Activated CD4-positive, alpha-beta T cell treated with anti-CD3 and anti-CD28 coated beads for 36 hours (primary cell): ENCODE results near the gene AQP7. TPM values are rescaled to one million over a fixed set of nuclear protein-coding genes. Genes with fewer than 3 reads are reported as not detected.
A peak's percentile ranks its signal among the peaks of the same experiment; 100 is the strongest.
"Not testable (repeated sequence)": the region's sequence is repeated elsewhere in the genome, so short reads cannot be mapped to it uniquely, and the experiment has no call there.

Experiments used
- ATAC-seq: fragments of 200-7000 bp; cut with Tn5 transposase; one replicate; pipeline ENCODE4 v1.10.0; 2021; ENCODE audit warnings: mild to moderate bottlenecking, moderate library complexity
- CTCF ChIA-PET: fragments of 350-600 bp; sonication (Branson Sonifier 250); formaldehyde crosslinking; loops from one replicate; lab custom pipeline; 2021; ENCODE audit warnings: antibody characterized with exemption; lab: Charles Lee
- POLR2A ChIA-PET: fragments of 350-600 bp; sonication (Branson Sonifier 250); formaldehyde crosslinking; loops from one replicate; lab custom pipeline; 2021; ENCODE audit warnings: antibody characterized with exemption, inconsistent platforms; lab: Charles Lee
- DNase-seq: peaks from one replicate; pipeline ENCODE4 v3.0.0-alpha.2; 2020
- H3K27ac Mint-ChIP-seq: one replicate; pipeline ENCODE4 v1.8.0; 2021; ENCODE audit warnings: mixed read lengths
- H3K27me3 Mint-ChIP-seq: one replicate; pipeline ENCODE4 v1.8.0; 2021; ENCODE audit warnings: mixed read lengths
- H3K36me3 Mint-ChIP-seq: one replicate; pipeline ENCODE4 v1.8.0; 2021; ENCODE audit warnings: low read depth, mixed read lengths
- H3K4me1 Mint-ChIP-seq: one replicate; pipeline ENCODE4 v1.8.0; 2021; ENCODE audit warnings: mixed read lengths
- H3K4me3 Mint-ChIP-seq: one replicate; pipeline ENCODE4 v1.8.0; 2021; ENCODE audit warnings: mild to moderate bottlenecking, moderate library complexity, mixed read lengths
- H3K9me3 Mint-ChIP-seq: one replicate; pipeline ENCODE4 v1.8.0; 2021; ENCODE audit warnings: low read depth, mixed read lengths
- intact Hi-C, 2 experiments: fragments of 100-400 bp; cut with DNase I in 1 of 2; cut with micrococcal nuclease in 1 of 2; formaldehyde crosslinking; loops; one replicate each; pipeline versions ENCODE4 v1.14.2 to v1.15.1; 2022 to 2024; cut with DNase I, micrococcal nuclease
- total RNA-seq, 2 experiments: library from RNA; stranded (reverse); gene quantifications; one replicate each; pipeline ENCODE4 v1.2.3, GENCODE V29; 2021

The AQP7 gene
- total RNA-seq, 2 experiments from 2014 or later: not detected

DNA sequence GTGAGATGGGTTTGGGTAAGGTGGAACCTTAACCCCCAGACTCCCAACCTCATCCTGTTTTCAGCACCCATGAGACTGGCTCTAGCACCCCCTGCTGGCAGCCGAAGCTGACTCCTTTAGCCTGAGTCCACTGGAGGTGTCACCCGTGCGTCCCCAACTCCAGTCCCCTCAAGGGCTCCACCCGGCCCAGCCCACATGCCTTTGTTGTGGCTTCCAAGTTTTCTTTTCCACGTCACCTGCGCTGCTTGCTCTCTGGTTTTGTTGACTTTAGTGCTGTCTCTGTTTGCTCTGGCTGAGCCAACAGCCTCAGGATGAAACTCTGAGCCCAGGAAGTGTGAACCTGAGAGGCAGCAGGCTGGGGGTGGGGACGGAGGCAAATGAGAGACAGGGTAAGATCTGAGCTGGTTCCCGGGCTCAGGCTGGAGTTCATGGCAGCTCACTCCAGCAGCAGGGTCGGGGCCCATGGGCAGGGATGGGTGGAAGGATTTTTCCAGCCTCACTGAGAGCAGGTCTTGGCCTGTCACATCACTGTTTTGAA lies 13.2 kb upstream of the AQP7 start:
- Mint-ChIP-seq H3K9me3 (no peaks in the 10 kb centered on the region), H3K4me3 (peak overlapping the region; percentile 31), H3K27ac (peak overlapping the region; percentile 95), H3K27me3 (no peaks in the 10 kb centered on the region), H3K36me3 (no peaks in the 10 kb centered on the region), H3K4me1 (peaks cover 41% of the 10 kb centered on the region)
- intact Hi-C loops: loop anchor here (1.0 to 5.0 kb wide), 7 partner anchors 31 to 338 kb away; partner anchors contain the start of gene SMU1 (in 1 of the 2)
- ATAC-seq (peak; percentile 92), DNase-seq (peak; percentile 97)
- CTCF ChIA-PET: interaction anchor here (0.6 to 4.3 kb wide), 36 partner anchors 9 to 1192 kb away, joined by 3 to 34 read pairs (median 4); partner anchors contain the start of genes ANKRD18B, AQP3, NFX1 and NOL6
- POLR2A ChIA-PET: interaction anchor here (1.0 to 1.4 kb wide), 2 partner anchors 58 to 105 kb away, joined by 3 to 5 read pairs; partner anchors contain the start of gene NOL6

DNA sequence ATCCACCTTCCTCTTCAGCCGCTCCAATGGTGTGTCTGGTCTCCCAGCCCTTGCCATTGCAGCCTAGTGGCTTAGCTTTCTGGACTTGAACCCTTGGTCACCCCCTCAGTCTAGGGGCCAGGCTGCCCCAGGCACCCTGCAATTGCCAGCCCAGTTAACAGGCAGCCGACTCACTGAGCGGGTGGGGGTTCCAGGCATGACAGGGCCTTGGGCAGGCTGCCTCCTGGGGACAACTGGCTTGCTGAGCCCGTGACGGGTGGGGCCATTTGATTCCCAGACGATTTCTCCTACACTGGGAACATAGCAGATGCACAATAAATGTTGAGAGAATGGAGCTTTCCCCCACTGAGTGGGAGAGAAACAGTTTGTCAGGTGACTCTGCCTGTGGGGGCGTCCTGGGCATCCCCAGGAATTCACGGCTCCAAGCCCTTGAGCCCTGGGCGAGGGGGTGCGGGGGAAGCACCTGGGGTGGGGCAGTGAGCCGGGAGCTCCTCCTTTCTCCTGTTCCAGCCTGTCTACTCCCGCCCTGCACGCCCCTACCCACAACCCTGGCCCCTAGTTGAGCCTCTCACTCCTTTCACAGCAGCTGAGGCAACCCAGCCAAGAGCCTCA lies 12.6 kb upstream of the AQP7 start:
- no peak for ATAC-seq
- no peaks in the 10 kb centered on the region for H3K27me3 Mint-ChIP-seq
- intact Hi-C loops: loop anchor here (1.0 to 5.0 kb wide), 7 partner anchors 31 to 338 kb away; partner anchors contain the start of gene SMU1 (in 1 of the 2)
- no peak for DNase-seq
- H3K4me3 Mint-ChIP-seq: peak overlapping the region; percentile 31
- H3K9me3 Mint-ChIP-seq: no peaks in the 10 kb centered on the region
- ChIA-PET POLR2A (interaction anchor here (1.0 kb wide), 1 partner anchor 58 kb away, joined by 3 read pairs; the partner anchor contains the start of gene NOL6), CTCF (interaction anchor here (0.8 to 4.3 kb wide), 27 partner anchors 11 to 307 kb away, joined by 3 to 34 read pairs (median 5); partner anchors contain the start of genes ANKRD18B, AQP3, NFX1 and NOL6)
- H3K27ac Mint-ChIP-seq: peak overlapping the region; percentile 95
- no peaks in the 10 kb centered on the region for H3K36me3 Mint-ChIP-seq
- H3K4me1 Mint-ChIP-seq: peaks cover 41% of the 10 kb centered on the region

DNA sequence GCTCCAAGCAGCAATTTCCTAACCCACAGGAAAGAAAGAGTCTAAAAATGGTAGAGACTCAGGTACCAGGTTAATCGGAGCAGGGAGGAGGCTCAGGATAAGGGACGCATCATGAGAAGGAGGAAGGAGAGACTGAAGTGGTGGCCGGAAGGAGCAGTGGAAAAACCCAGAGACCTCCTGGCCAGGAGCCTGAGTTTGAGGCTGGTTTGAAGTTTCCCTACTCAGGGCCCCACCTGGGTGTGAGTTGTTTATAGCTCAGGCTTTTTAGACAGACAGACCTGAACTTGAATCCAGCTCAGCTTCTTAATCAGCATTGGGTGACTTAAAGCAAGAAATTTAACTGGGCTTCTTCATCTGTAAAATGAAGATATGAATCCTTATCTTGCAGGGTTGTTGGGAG lies 11.9 kb upstream of the AQP7 start:
- ChIA-PET POLR2A (no interaction called here), CTCF (interaction anchor here (1.0 to 5.0 kb wide), 13 partner anchors 10 to 308 kb away, joined by 3 to 36 read pairs (median 11); partner anchors contain the start of genes AQP3 and NOL6)
- no peaks in the 10 kb centered on the region for H3K36me3 Mint-ChIP-seq
- no peaks in the 10 kb centered on the region for H3K9me3 Mint-ChIP-seq
- H3K4me1 Mint-ChIP-seq: peaks cover 41% of the 10 kb centered on the region
- intact Hi-C loops: no loop called here
- no peak overlapping the region for H3K4me3 Mint-ChIP-seq
- ATAC-seq (no peak), DNase-seq (peak; percentile 30)
- peak overlapping the region; percentile 11 for H3K27ac Mint-ChIP-seq
- H3K27me3 Mint-ChIP-seq: no peaks in the 10 kb centered on the region

DNA sequence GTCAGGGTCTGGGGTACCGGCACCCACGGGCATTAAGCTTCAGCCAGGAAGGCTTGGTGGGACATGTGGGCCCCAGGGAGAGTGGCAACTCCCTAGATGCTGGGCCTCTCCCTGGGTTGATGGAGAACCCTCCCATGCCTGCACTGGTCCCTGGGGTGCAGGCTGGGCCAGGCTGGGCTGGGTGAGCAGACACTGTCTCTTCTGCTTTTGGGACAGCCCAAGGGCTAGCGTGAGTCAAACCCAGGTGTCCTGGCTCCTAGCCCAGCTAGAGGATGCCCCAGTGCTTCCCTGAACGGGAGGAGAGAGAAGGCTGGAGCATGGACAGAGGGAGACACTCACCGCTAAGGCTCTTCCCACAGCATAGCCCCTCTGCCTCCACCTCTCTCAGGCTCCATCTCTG lies 5.7 kb upstream of the AQP7 start:
- Mint-ChIP-seq H3K36me3 (no peaks in the 10 kb centered on the region), H3K4me1 (peaks cover 2% of the 10 kb centered on the region), H3K9me3 (no peaks in the 10 kb centered on the region), H3K4me3 (no peak overlapping the region), H3K27me3 (no peaks in the 10 kb centered on the region), H3K27ac (no peak overlapping the region)
- ATAC-seq (no peak), DNase-seq (no peak)
- intact Hi-C loops: loop anchor here in 1 of 2 experiments (5.0 kb wide), 1 partner anchor 314 kb away; no protein-coding TSS in a partner anchor
- POLR2A ChIA-PET: no interaction called here
- CTCF ChIA-PET: no interaction called here

DNA sequence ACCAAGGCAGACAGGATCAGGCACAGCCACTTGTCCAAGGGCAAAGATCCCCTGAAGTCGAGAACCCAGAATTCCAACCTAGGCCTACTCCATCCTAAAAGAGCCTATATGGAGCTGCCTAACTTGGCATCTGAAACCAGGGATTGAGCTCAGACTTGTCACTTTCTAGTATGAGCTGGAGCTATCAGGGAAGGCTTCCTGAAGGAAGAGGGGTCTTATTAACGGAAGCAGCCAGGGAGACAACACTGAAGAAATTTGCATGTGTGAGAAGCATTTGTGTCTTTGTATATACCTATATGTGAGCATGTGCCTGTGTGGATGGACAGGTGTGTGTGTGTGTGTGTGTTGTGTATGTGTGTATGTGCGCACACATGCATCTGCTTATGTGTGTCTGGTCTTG lies 4.7 kb upstream of the AQP7 start:
- CTCF ChIA-PET: interaction anchor here (1.0 kb wide), 1 partner anchor 9 kb away, joined by 4 read pairs; no protein-coding TSS in a partner anchor
- Mint-ChIP-seq H3K4me3 (no peak overlapping the region), H3K36me3 (no peaks in the 10 kb centered on the region), H3K27me3 (no peaks in the 10 kb centered on the region), H3K4me1 (peaks cover 3% of the 10 kb centered on the region), H3K27ac (no peak overlapping the region), H3K9me3 (no peaks in the 10 kb centered on the region)
- intact Hi-C loops: loop anchor here in 1 of 2 experiments (5.0 kb wide), 1 partner anchor 315 kb away; no protein-coding TSS in a partner anchor
- no peak for DNase-seq
- ATAC-seq: no peak
- POLR2A ChIA-PET: no interaction called here

DNA sequence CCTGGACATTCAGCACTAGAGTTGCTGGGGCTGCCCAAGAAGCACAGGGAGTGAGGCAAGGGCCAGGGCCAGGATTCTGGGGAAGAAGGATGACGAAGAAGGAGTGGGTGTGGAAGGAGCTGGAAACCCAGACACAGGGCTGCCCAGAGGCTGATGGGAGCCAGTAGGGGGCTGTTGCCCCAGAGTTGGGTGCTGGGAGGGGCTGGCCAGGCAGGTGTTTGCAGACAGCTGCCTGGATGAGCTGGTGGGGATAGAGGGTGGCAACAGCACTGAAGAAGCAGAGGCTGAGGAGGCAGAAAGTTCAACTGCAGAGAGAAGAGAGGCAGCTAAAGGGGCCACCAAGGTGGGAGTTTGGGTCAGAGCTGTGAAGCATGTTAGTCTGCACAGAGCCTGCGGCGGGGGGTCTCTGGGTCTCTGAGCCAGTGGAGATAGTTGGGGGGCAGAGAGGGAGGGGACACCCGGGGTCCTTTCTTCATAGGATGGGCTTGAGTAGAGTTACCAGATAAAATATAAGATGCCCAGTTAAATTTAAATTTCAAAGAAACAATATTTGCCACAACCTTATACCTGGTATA lies 2.5 kb upstream of the AQP7 start:
- DNase-seq: no peak
- no peak overlapping the region for H3K27ac Mint-ChIP-seq
- ATAC-seq: no peak
- peaks cover 3% of the 10 kb centered on the region for H3K4me1 Mint-ChIP-seq
- CTCF ChIA-PET: interaction anchor here (0.7 to 3.6 kb wide), 8 partner anchors 9 to 379 kb away, joined by 3 to 32 read pairs (median 6); partner anchors contain the start of gene NOL6
- intact Hi-C loops: loop anchor here in 1 of 2 experiments (1.0 to 5.0 kb wide), 2 partner anchors 61 to 317 kb away; no protein-coding TSS in a partner anchor
- H3K9me3 Mint-ChIP-seq: no peaks in the 10 kb centered on the region
- no peak overlapping the region for H3K4me3 Mint-ChIP-seq
- no peaks in the 10 kb centered on the region for H3K27me3 Mint-ChIP-seq
- no peaks in the 10 kb centered on the region for H3K36me3 Mint-ChIP-seq
- POLR2A ChIA-PET: no interaction called here

DNA sequence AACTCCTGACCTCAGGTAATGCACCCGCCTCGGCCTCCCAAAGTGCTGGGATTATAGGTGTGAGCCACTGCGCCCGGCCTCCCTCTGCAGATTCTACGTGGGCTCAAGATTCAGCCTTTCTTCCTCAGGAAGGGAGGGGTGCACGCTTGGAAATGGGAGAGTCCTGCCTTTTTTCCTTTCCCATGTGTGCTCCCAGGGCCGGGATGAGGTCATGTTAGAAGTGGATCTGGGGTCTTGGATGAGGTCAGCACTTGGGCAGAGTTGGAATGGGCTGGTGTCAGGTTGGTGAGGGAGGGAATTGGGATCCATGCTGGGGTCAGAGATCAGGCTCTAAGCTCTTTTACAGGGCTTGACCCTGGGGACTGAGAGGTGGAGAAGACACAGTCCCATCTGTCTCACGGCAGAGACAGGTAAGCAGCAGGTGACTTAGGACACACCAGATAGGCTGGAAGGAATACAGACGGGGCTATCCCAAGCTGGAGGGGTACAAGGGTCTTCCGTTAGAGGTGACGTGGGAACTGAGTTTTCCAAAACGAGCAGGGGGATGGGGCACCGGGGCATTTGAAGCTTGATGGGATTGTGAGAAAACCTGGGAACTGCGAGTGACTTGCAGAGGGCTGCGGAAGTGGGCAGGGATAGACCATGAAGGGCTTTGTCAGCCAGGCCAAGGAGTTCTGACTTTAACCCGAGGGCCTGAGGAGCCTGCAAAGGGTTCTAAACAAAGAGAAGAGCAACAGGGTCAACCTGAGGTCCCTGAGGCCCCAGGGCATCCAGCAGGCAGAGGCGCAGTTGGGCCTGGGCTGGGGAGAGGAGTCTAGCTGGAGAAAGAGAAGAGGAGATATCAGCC lies 1.8 kb upstream of the AQP7 start:
- ATAC-seq: no peak
- H3K27ac Mint-ChIP-seq: no peak overlapping the region
- H3K9me3 Mint-ChIP-seq: no peaks in the 10 kb centered on the region

DNA sequence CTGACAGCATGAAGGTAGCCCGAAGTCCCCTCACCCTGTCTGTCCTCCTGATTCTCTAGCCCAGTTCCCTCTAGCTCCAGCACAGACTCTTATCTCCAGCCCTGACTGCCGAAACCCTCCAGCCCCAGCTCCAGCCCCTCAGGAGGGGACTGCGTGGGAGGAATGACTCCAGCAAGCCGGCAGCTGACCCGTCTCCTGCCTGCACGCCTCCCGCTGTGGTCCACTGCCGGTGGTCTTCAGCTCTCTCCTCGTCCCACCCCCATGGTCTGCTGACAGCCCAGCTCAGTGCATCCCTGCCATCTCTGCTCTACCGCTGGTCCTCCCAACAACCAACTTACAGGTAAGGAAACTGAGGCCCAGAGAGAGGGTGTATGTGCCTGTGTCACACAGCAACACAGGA lies 559 bp downstream of the AQP7 start:
- H3K27ac Mint-ChIP-seq, H3K36me3 Mint-ChIP-seq, H3K9me3 Mint-ChIP-seq, DNase-seq, H3K27me3 Mint-ChIP-seq, ATAC-seq, POLR2A ChIA-PET, CTCF ChIA-PET, H3K4me3 Mint-ChIP-seq, H3K4me1 Mint-ChIP-seq: not testable (repeated sequence)
- intact Hi-C loops: loop anchor here in 1 of 2 experiments (2.0 kb wide), 1 partner anchor 45 kb away; the partner anchor contains the start of gene AQP3

More for the DNA sequence above, 1.8 kb upstream of the AQP7 start:
- intact Hi-C loops: loop anchor here (1.0 to 2.0 kb wide), 2 partner anchors 43 to 62 kb away; partner anchors contain the start of gene AQP3 (in 1 of the 2)
- no peaks in the 10 kb centered on the region for H3K36me3 Mint-ChIP-seq
- peaks cover 3% of the 10 kb centered on the region for H3K4me1 Mint-ChIP-seq
- no peaks in the 10 kb centered on the region for H3K27me3 Mint-ChIP-seq
- no peak overlapping the region for H3K4me3 Mint-ChIP-seq
- CTCF ChIA-PET: interaction anchor here (0.7 to 3.6 kb wide), 14 partner anchors 10 to 592 kb away, joined by 3 to 32 read pairs (median 4); partner anchors contain the start of genes AQP3 and NOL6
- POLR2A ChIA-PET: interaction anchor here (1.1 kb wide), 1 partner anchor 62 kb away, joined by 4 read pairs; no protein-coding TSS in a partner anchor
- no peak for DNase-seq

DNA sequence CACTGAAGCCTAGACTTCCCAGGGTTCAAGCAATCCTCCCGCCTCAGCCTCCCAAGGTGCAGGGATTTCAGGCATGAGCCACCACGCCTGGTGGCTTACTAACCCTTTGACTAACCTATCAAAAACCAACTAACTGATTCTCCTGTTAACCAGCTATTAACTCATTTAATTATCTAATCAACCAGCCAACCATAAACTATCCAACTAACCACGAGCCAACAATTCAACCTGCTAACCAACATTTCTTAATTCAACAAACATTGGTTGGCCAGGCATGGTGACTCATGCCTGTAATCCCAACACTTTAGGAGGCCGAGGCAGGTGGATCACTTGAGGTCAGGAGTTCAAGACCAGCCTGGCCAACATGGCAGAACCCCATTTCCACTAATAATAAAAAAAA lies 3.3 kb downstream of the AQP7 start:
- DNase-seq, H3K9me3 Mint-ChIP-seq, H3K36me3 Mint-ChIP-seq, H3K4me3 Mint-ChIP-seq, H3K27me3 Mint-ChIP-seq, ATAC-seq, H3K4me1 Mint-ChIP-seq, POLR2A ChIA-PET, intact Hi-C loops, H3K27ac Mint-ChIP-seq: not testable (repeated sequence)
- CTCF ChIA-PET: interaction anchor here (0.7 to 1.0 kb wide), 3 partner anchors 23 to 102 kb away, joined by 3 read pairs; no protein-coding TSS in a partner anchor

DNA sequence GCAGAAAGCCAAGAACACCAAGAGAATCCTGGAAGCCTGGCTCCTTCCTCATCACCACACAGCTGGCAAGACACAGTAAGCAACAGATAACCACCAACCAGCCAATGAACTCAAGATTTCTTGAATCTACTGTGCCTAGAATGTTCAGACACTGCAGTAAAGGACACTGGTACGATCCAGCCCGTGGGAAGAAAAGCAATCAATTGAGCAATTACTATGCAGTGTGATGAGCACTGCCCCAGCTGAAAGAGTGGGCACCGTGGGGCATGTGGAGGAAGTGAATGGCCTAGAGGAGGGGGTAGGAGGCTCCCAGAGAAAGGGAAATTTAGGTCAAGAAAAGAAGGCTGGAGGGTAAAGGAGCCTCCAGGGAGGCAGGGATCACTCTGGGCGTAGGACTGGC lies 4.6 kb downstream of the AQP7 start:
- H3K4me1 Mint-ChIP-seq, POLR2A ChIA-PET, H3K36me3 Mint-ChIP-seq, H3K27ac Mint-ChIP-seq, H3K4me3 Mint-ChIP-seq, H3K27me3 Mint-ChIP-seq, intact Hi-C loops, H3K9me3 Mint-ChIP-seq, DNase-seq, CTCF ChIA-PET, ATAC-seq: not testable (repeated sequence)
